A549 (cell line): ENCODE measurements around the gene PFDN2. TPM values are rescaled to one million over a fixed set of nuclear protein-coding genes. Genes with fewer than 3 reads are reported as not detected.

Experiments used
- ATAC-seq, 2 experiments: fragments of 200-7000 bp in 1 of 2; fragments of >200 bp in 1 of 2; cut with Nextera tagmentation in 1 of 2; cut with Tn5 transposase in 1 of 2; 3 replicates each; pipeline versions ENCODE4 v1.8.0 to v1.9.1; 2018 to 2020; ENCODE audit warnings: mild to moderate bottlenecking in 1 of 2, moderate library complexity in 1 of 2
- CTCF ChIA-PET: fragments of 300-600 bp; sonication (Branson Sonifier 250); formaldehyde crosslinking; extraction: SDS; loops from one replicate; lab custom pipeline; 2021; ENCODE audit warnings: antibody characterized with exemption, inconsistent platforms; lab: Yijun Ruan, JAX
- POLR2A ChIA-PET: fragments of 350-600 bp; formaldehyde crosslinking; extraction: SDS; loops from one replicate; lab custom pipeline; 2021; ENCODE audit warnings: antibody characterized with exemption, inconsistent platforms; lab: Yijun Ruan, JAX
- DNase-seq, 2 experiments: peaks; one replicate each; pipeline versions ENCODE4 v3.0.0 to v3.0.0-alpha.2; 2011 to 2016; ENCODE audit warnings: low read depth in 1 of 2, low spot score in 1 of 2
- FAIRE-seq: peaks from 2 replicates; lab custom pipeline; 2011; peaks lifted over from hg19 to GRCh38; lab: Jason Lieb, UNC
- H3K27ac ChIP-seq, 2 experiments: fragments of >200 bp; sonication (Bioruptor Twin); formaldehyde crosslinking; 3 replicates each; pipeline ENCODE4 v1.5.1; 2016 to 2017
- H3K4me1 ChIP-seq: fragments of >200 bp; sonication (Bioruptor Twin); formaldehyde crosslinking; 3 replicates; pipeline ENCODE4 v1.6.1; 2016
- H3K4me2 ChIP-seq: fragments of >200 bp; sonication (Bioruptor Twin); formaldehyde crosslinking; 3 replicates; pipeline ENCODE4 v1.6.1; 2016
- H3K4me3 ChIP-seq: fragments of >200 bp; sonication (Bioruptor Twin); formaldehyde crosslinking; 3 replicates; pipeline ENCODE4 v1.5.1; 2016
- H3K9me3 ChIP-seq: fragments of >200 bp; sonication (Bioruptor Twin); formaldehyde crosslinking; 3 replicates; pipeline ENCODE4 v1.6.1; 2016
- CBX8 ChIP-seq: fragments of 200-600 bp; sonication (generic); IDR thresholded peaks from 2 replicates; pipeline ENCODE4 v1.6.1; 2016
- CEBPB ChIP-seq, 2 experiments: fragments of >200 bp in 1 of 2; sonication (Bioruptor Twin) in 1 of 2; formaldehyde crosslinking in 1 of 2; IDR thresholded peaks; 2 replicates each; pipeline ENCODE4 v1.6.1; 2012 to 2016
- CHD2 ChIP-seq: fragments of 150-350 bp; IDR thresholded peaks from 2 replicates; pipeline ENCODE4 v1.6.1; 2014; ENCODE audit warnings: low read length; ENCODE audit not compliant: partially characterized antibody
- E2F6 ChIP-seq: IDR thresholded peaks from 2 replicates; pipeline ENCODE4 v1.6.1; 2012; ENCODE audit warnings: low read depth, borderline replicate concordance
- ELK1 ChIP-seq: fragments of 150-350 bp; IDR thresholded peaks from 2 replicates; pipeline ENCODE4 v1.6.1; 2014; ENCODE audit warnings: low read depth, mild to moderate bottlenecking, low read length
- ESRRA ChIP-seq: fragments of 150-350 bp; IDR thresholded peaks from 2 replicates; pipeline ENCODE4 v1.6.1; 2014; ENCODE audit warnings: mild to moderate bottlenecking, low read length, borderline replicate concordance
- HDAC2 ChIP-seq: fragments of 200-600 bp; sonication (generic); IDR thresholded peaks from 2 replicates; pipeline ENCODE4 v1.6.1; 2016
- HEYL ChIP-seq: fragments of 250-450 bp; sonication (Bioruptor Pico); IDR thresholded peaks from 2 replicates; pipeline ENCODE4 v1.8.0; 2021; ENCODE audit warnings: mild to moderate bottlenecking, moderate library complexity
- HOXA7 ChIP-seq: fragments of 250-450 bp; sonication (Bioruptor Pico); IDR thresholded peaks from 2 replicates; pipeline ENCODE4 v1.5.0; 2020; ENCODE audit warnings: mild to moderate bottlenecking, moderate library complexity
- JUNB ChIP-seq: fragments of >200 bp; sonication (Bioruptor Twin); formaldehyde crosslinking; IDR thresholded peaks from 2 replicates; pipeline ENCODE4 v1.6.1; 2016
- KDM5A ChIP-seq: fragments of 200-600 bp; sonication (generic); IDR thresholded peaks from 2 replicates; pipeline ENCODE4 v1.6.1; 2016; ENCODE audit warnings: antibody characterized with exemption, mild to moderate bottlenecking
- MAX ChIP-seq: IDR thresholded peaks from 2 replicates; pipeline ENCODE4 v1.6.1; 2012
- MYC ChIP-seq: IDR thresholded peaks from 2 replicates; pipeline ENCODE4 v1.6.1; 2012; ENCODE audit warnings: mild to moderate bottlenecking, inconsistent platforms, low read length, improper control_type of control experiment, borderline replicate concordance
- PHF8 ChIP-seq: fragments of 200-600 bp; sonication (generic); IDR thresholded peaks from 2 replicates; pipeline ENCODE4 v1.6.1; 2016; ENCODE audit warnings: low read depth, mild to moderate bottlenecking, antibody characterized with exemption, moderate library complexity, borderline replicate concordance
- RAD21 ChIP-seq, 2 experiments: fragments of >200 bp in 1 of 2; sonication (Bioruptor Twin) in 1 of 2; formaldehyde crosslinking in 1 of 2; IDR thresholded peaks in 1 of 2; conservative IDR thresholded peaks in 1 of 2; 2 replicates in 1 of 2; 3 replicates in 1 of 2; pipeline ENCODE4 v1.6.1; 2012 to 2018; ENCODE audit warnings: inconsistent platforms in 1 of 2
- RARB ChIP-seq: fragments of 250-450 bp; sonication (Bioruptor Pico); IDR thresholded peaks from 2 replicates; pipeline ENCODE4 v1.8.0; 2021; ENCODE audit warnings: mild to moderate bottlenecking, moderate library complexity
- TFCP2L1 ChIP-seq: fragments of 250-450 bp; sonication (Bioruptor Pico); IDR thresholded peaks from 2 replicates; pipeline ENCODE4 v1.5.0; 2021; ENCODE audit warnings: mild to moderate bottlenecking
- ZC3H11A ChIP-seq: fragments of 450-650 bp; IDR thresholded peaks from 2 replicates; pipeline ENCODE4 v1.6.1; 2014; ENCODE audit warnings: antibody characterized with exemption, mild to moderate bottlenecking
- WGBS: methylation state at CpG from one replicate; pipeline ENCODE4 v1.1.6; 2017; ENCODE audit errors: missing lambda C conversion rate; 5-methylcytosine and 5-hydroxymethylcytosine counted together
- polyA plus RNA-seq, 4 experiments: library from polyadenylated mRNA; depleted of rRNA in 3 of 4; stranded (reverse); fragments of >200 nt; fragmentation: RNase III in 1 of 4; extraction: RNeasy Plus Mini Kit Qiagen cat#74134 plus additional on column Dnase treatment in 1 of 4; gene quantifications; 2 replicates in 3 of 4; 3 replicates in 1 of 4; pipeline ENCODE4 v1.2.3, GENCODE V29; 2011 to 2017
- TF ChIP-seq, protein P1 (sequence below): fragments of 450-650 bp; IDR thresholded peaks from 2 replicates; pipeline ENCODE4 v1.6.1; 2014; ENCODE audit warnings: antibody characterized with exemption

PFDN2 gene
- polyA plus RNA-seq, 2 of the 4 experiments (the other 2 are of a cell fraction), result 179 to 187 TPM

DNA sequence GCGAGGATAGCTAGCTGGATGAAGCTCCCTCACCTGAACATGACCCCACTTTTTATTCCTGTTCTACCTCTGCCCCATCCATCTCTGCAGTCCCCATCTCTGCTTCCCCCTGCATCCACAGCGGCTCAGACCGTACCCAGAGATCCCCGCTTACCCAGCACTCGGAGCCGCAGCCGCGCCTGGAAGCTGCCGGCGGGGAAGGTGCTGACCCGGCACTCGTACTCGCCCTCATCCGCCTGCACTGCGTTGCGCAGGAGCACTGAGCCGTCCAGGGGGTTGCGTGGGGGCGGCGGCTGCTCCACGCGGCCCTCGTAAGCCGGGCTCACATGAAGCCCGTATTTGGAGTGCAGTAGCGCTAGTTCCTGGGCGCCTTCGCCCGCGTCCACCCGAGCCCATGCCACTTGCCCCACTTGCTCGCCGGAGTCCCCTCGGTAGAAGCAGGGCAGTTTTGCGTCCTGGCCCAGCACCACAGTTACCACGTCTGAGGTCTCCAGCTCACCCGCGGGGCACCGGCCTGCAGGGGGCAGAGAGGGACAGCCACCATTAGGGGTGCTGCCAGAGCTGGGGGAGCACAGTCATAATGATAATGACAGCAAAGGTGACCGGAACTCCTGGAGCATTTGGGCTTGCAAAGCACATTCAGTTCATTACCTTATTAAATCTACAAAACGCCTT lies 38.3 kb downstream of the PFDN2 start (continued):
- TF ChIP-seq, protein P1, sequence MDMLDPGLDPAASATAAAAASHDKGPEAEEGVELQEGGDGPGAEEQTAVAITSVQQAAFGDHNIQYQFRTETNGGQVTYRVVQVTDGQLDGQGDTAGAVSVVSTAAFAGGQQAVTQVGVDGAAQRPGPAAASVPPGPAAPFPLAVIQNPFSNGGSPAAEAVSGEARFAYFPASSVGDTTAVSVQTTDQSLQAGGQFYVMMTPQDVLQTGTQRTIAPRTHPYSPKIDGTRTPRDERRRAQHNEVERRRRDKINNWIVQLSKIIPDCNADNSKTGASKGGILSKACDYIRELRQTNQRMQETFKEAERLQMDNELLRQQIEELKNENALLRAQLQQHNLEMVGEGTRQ, result no peak

DNA sequence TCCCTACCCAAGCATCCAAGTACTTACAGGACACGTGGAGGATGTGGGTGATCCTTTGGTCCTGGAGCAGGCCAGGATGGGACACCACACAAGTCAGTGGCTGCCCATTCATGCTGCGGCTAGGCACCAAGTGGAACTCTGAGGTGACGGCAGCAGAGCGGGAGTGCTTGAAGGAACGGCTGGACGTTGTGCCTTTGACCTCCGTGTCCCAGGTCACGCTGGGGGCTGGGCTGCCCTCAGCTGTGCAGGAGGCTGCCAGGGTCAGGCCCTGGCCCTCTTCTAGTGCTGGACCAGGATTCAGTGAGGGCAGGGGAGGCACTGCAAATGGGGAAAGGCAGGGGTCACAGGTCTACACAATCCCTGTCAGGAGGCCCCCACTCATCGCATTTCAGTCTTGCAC lies 40.4 kb downstream of the PFDN2 start:
- 86% methylated on average over 8 of the region's 9 CpGs for WGBS
- peak overlapping the region in 1 of 2 experiments; percentile 45; a peak in 2 of 6 replicates for H3K27ac ChIP-seq
- no peak overlapping the region for H3K4me2 ChIP-seq
- no peak for ATAC-seq
- POLR2A ChIA-PET, result no interaction called here
- TF ChIP-seq, protein P1, result no peak
- TF ChIP-seq HEYL (CRISPR knock-in tag) (no peak), ZC3H11A (no peak), CHD2 (no peak), MYC (no peak), KDM5A (no peak), HDAC2 (no peak), CBX8 (no peak)
- FAIRE-seq, result no peak
- peaks cover 26% of the 10 kb centered on the region for H3K4me1 ChIP-seq
- H3K9me3 ChIP-seq, result no peaks in the 10 kb centered on the region
- DNase-seq, result no peak
- H3K4me3 ChIP-seq, result no peak overlapping the region
- CTCF ChIA-PET, result interaction anchor here (13.9 kb wide), 1 partner anchor 20 kb away, joined by 319 read pairs; the partner anchor contains the start of gene KLHDC9

GRCh38 chr1:161076410-161076809 lies 41.4 kb downstream of the PFDN2 start:
- POLR2A ChIA-PET, result interaction anchor here (0.6 kb wide), 1 partner anchor 283 kb away, joined by 3 read pairs; no protein-coding TSS in a partner anchor
- CTCF ChIA-PET, result interaction anchor here (8.0 to 13.9 kb wide), 2 partner anchors 11 to 21 kb away, joined by 74 to 319 read pairs; partner anchors contain the start of genes KLHDC9 and NECTIN4
- FAIRE-seq (no peak), ATAC-seq (no peak), DNase-seq (no peak)
- Histone ChIP-seq H3K4me2 (no peak overlapping the region), H3K27ac (no peak overlapping the region), H3K4me1 (peaks cover 28% of the 10 kb centered on the region), H3K9me3 (no peaks in the 10 kb centered on the region), H3K4me3 (no peak overlapping the region)
- no peak for TF ChIP-seq JUNB
- no peak for TF ChIP-seq CEBPB (IDR thresholded peaks at IDR 0.05)
- no peak for TF ChIP-seq ESRRA
- TF ChIP-seq RAD21 (conservative IDR thresholded peaks at IDR 0.05 in 1 of 2, IDR thresholded peaks at IDR 0.05 in 1 of 2), result no peak
- TF ChIP-seq HOXA7 (CRISPR knock-in tag), result no peak
- TF ChIP-seq ELK1, result no peak
- no peak for TF ChIP-seq PHF8
- TF ChIP-seq CBX8, result no peak
- TF ChIP-seq E2F6, result no peak
- no peak for TF ChIP-seq TFCP2L1
- TF ChIP-seq MAX, result no peak
- TF ChIP-seq RARB (CRISPR knock-in tag), result no peak
- TF ChIP-seq MYC, result no peak
